Immature natural killer cell (primary cell): ENCODE results near the gene HAGH. TPM values are rescaled to one million over a fixed set of nuclear protein-coding genes. Genes with fewer than 3 reads are reported as not detected.

ENCODE experiments used
- DNase-seq, 3 donors: peaks; one replicate each; pipeline ENCODE4 v3.0.0; 2022; ENCODE audit warnings: mixed read lengths in 1 of 3
- H3K27ac Mint-ChIP-seq, 6 donors: one replicate each; pipeline ENCODE4 v1.8.0; 2020; ENCODE audit warnings: mixed read lengths in 6 of 6, mild to moderate bottlenecking in 5 of 6, inconsistent platforms in 4 of 6, moderate library complexity in 3 of 6
- H3K27me3 Mint-ChIP-seq, 3 donors: one replicate each; pipeline ENCODE4 v1.8.0; 2020 to 2021; ENCODE audit warnings: low read depth in 3 of 3, mild to moderate bottlenecking in 3 of 3, mixed read lengths in 3 of 3, moderate library complexity in 3 of 3, inconsistent platforms in 1 of 3
- H3K36me3 Mint-ChIP-seq, 3 donors: one replicate each; pipeline ENCODE4 v1.8.0; 2020; ENCODE audit warnings: mixed read lengths in 3 of 3, inconsistent platforms in 2 of 3, mild to moderate bottlenecking in 2 of 3
- H3K4me1 Mint-ChIP-seq, 2 donors: one replicate each; pipeline ENCODE4 v1.8.0; 2020; ENCODE audit warnings: inconsistent platforms in 2 of 2, mild to moderate bottlenecking in 2 of 2, mixed read lengths in 2 of 2, moderate library complexity in 1 of 2
- H3K4me3 Mint-ChIP-seq, 5 donors: one replicate each; pipeline ENCODE4 v1.8.0; 2020; ENCODE audit warnings: mild to moderate bottlenecking in 5 of 5, mixed read lengths in 5 of 5, inconsistent platforms in 3 of 5, moderate library complexity in 3 of 5
- H3K9me3 Mint-ChIP-seq, 6 donors: one replicate each; pipeline ENCODE4 v1.8.0; 2020; ENCODE audit warnings: mild to moderate bottlenecking in 6 of 6, mixed read lengths in 6 of 6, inconsistent platforms in 4 of 6, moderate library complexity in 3 of 6
- polyA plus RNA-seq, 3 donors: library from polyadenylated mRNA; unstranded; fragments of 300-500 nt; fragmentation: Illumina TruSeq; gene quantifications; one replicate each; pipeline ENCODE4 v1.2.3, GENCODE V29; 2021

HAGH gene
- polyA plus RNA-seq, 3 donors from 2014 or later, result 53.0 to 54.7 (median 54.3) TPM

GRCh38 chr16:1775846-1776671 lies 50.6 kb downstream of the HAGH start:
- DNase-seq, result no peak
- H3K27ac Mint-ChIP-seq, result peak overlapping the region in 1 of 6 donors; percentile 13
- H3K36me3 Mint-ChIP-seq, result no peaks in the 10 kb centered on the region
- peaks cover 11 to 17% of the 10 kb centered on the region in 2 donors for H3K4me1 Mint-ChIP-seq
- H3K27me3 Mint-ChIP-seq, result peaks cover 8 to 9% (median 9%) of the 10 kb centered on the region in 3 donors
- H3K9me3 Mint-ChIP-seq, result no peaks in the 10 kb centered on the region
- H3K4me3 Mint-ChIP-seq, result no peak overlapping the region

DNA sequence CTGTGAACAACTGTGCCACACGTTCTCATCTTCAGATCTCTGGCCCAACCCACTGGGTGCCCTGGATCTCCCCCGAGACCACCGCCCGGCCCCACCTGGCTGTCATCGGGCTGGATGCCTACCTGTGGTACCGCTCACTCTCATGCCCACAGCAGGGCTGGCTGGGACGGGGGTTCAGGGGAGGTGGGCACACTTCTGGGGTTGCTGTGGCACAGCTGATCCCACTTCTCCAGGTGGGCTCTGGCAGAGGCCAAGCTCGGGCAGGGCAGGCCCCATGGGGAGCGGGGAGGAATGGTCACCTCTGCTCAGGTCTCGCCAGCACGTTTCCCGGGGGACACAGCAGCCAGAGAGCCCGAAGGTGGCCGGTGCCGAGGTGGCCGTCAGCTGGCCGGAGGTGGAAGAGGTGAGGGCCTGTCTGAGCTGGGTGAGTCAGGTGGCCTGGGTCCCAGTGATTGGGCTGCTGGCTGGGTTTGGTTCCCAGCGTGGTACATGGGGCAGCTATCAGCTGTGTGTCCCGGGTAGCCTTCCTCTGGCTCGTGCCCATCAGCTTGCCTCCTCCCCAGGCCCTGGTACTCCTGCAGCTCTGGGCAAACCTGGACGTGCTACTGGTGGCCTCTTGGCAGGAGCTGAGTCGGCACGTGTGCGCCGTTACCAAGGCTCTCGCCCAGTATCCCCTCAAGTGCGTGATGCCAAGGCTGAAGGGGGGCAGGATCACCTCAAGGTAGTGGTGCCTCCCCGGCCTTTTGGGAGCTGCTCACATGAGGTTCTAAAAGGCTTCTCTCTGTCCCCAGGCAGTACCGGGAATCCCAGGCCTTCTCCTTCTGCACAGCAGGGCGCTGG lies 51.4 kb downstream of the HAGH start:
- Mint-ChIP-seq H3K27me3 (peaks cover 8 to 12% (median 9%) of the 10 kb centered on the region in 3 donors), H3K4me3 (peak overlapping the region in 3 of 5 donors; percentile 27 to 55 (median 36)), H3K36me3 (no peaks in the 10 kb centered on the region), H3K4me1 (peaks cover 13 to 18% of the 10 kb centered on the region in 2 donors), H3K9me3 (no peaks in the 10 kb centered on the region), H3K27ac (no peak overlapping the region)
- no peak for DNase-seq

DNA sequence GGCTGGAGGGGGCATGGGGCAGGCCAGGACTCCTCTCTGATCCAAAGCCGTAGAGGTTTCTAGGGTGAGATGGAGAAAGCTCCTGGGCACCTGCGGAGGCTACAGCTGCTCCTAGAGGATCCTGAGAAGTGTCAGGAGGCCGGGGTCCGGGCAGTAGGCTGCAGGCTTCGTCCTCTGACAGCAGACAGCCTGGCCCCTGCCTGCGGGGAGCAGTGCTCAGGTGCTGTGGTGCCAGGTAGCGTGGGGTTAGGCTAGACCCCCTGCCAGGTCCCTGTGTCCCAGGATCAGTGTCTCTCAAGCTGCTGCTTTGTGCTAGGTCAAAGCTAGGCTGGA lies 52.2 kb downstream of the HAGH start:
- Mint-ChIP-seq H3K4me1 (peaks cover 14 to 21% of the 10 kb centered on the region in 2 donors), H3K27ac (no peak overlapping the region)

GRCh38 chr16:1773703-1774447 lies 52.8 kb downstream of the HAGH start:
- Mint-ChIP-seq H3K36me3 (no peaks in the 10 kb centered on the region), H3K4me1 (peaks cover 14 to 21% of the 10 kb centered on the region in 2 donors), H3K27ac (peak overlapping the region in 5 of 6 donors; percentile 17 to 70 (median 55)), H3K27me3 (peaks cover 6 to 10% (median 9%) of the 10 kb centered on the region in 3 donors), H3K9me3 (no peaks in the 10 kb centered on the region), H3K4me3 (peak overlapping the region; percentile 72 to 95 (median 93))
- no peak for DNase-seq

More for the DNA sequence above, 52.2 kb downstream of the HAGH start:
- Mint-ChIP-seq H3K9me3 (no peaks in the 10 kb centered on the region), H3K27me3 (peaks cover 9 to 12% (median 11%) of the 10 kb centered on the region in 3 donors), H3K36me3 (no peaks in the 10 kb centered on the region), H3K4me3 (peak overlapping the region in 3 of 5 donors; percentile 27 to 93 (median 40))
- DNase-seq, result no peak

DNA sequence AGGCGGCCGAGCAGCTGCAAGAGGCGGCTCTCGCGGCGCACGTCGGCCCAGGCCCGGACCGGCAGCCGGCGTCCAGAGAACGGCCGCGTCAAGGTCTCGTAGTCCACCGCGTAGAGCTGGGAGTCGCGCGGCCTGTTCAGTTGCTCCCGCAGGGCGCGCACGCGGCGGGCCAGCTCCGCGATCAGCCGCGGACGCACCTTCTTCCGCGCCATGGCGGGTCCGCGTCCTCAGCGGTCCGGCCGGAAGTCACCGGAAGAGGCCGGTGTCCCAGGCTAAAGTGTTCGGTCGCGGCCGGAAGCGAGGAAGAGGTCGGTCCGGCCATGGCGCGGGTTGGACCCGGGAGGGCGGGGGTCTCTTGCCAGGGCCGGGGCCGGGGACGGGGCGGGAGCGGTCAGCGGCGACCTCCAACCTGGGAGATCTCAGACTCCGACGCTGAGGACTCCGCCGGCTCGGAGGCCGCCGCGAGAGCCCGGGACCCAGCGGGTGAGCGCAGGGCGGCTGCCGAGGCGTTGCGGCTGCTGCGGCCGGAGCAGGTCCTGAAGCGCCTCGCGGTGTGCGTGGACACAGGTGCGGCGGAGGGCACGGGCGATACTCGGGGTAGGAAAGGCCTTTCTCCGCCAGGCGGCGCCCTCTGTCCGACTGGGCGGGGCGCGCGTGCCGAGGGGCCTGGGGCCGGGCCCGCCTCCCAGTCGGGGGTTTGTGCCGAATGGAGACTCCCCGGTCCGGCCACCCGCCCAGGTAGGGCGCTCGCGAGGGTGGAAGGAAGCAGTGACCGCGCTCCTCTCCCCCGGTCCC lies 53.5 kb downstream of the HAGH start, which contains the start of gene MRPS34:
Gene MRPS34 (minus strand): TSS at position 227 of the 795 bp plus-strand sequence. CDS start 15 bp downstream, at position 212.
- Mint-ChIP-seq H3K36me3 (no peaks in the 10 kb centered on the region), H3K4me1 (peaks cover 14 to 21% of the 10 kb centered on the region in 2 donors), H3K27me3 (peaks cover 4 to 10% (median 9%) of the 10 kb centered on the region in 3 donors), H3K9me3 (no peaks in the 10 kb centered on the region), H3K4me3 (peak within 1 kb of the TSS; percentile 93 to 96 (median 95)), H3K27ac (peak within 1 kb of the TSS; percentile 85 to 94 (median 92))
- peak; percentile 78 to 82 (median 81) for DNase-seq

GRCh38 chr16:1772362-1772907 lies 54.2 kb downstream of the HAGH start, which contains the start of gene EME2:
Gene EME2, plus strand, starts transcription at chr16:1772810. Its CDS starts 418 bp downstream, at chr16:1773228.
- peaks cover 14 to 21% of the 10 kb centered on the region in 2 donors for H3K4me1 Mint-ChIP-seq
- peak within 1 kb of the TSS; percentile 85 to 94 (median 92) for H3K27ac Mint-ChIP-seq
- H3K27me3 Mint-ChIP-seq, result peaks cover 4 to 10% (median 7%) of the 10 kb centered on the region in 3 donors
- H3K4me3 Mint-ChIP-seq, result peak within 1 kb of the TSS; percentile 93 to 96 (median 95)
- no peaks in the 10 kb centered on the region for H3K9me3 Mint-ChIP-seq
- no peaks in the 10 kb centered on the region for H3K36me3 Mint-ChIP-seq
- peak in 2 of 3 donors; percentile 27 to 34 for DNase-seq

DNA sequence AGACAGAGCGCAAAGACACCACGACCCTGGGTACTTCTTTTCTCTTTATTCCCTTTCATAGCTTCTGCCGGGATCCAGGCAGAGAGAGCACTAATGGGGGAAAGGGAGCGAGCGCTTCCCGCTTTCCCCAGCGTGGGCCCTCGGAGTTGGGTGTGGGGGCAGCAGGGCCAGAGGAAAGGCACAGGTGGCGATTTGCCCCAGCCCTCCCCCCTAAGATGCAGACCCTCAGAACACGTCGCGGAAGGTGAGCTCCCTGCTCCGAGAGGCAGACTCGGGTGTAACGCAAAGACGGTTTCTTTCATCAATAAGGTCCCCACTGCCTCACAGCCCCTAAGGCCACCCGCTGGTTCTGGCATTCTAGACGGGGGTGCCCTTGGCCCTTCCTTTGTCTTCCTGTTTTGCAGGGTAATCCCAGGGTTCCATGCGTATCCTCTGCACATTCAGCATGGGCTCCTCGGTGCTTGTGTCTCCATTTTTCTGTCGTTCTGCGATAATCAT lies 54.7 kb downstream of the HAGH start:
- Mint-ChIP-seq H3K4me1 (peaks cover 14 to 21% of the 10 kb centered on the region in 2 donors), H3K27ac (peak overlapping the region; percentile 85 to 94 (median 92)), H3K9me3 (no peaks in the 10 kb centered on the region), H3K36me3 (no peaks in the 10 kb centered on the region), H3K27me3 (peaks cover 4 to 10% (median 7%) of the 10 kb centered on the region in 3 donors), H3K4me3 (peak overlapping the region; percentile 93 to 96 (median 95))
- DNase-seq, result no peak

- DNase-seq, result peak; percentile 74 to 76 (median 75)
- peaks cover 4 to 10% (median 7%) of the 10 kb centered on the region in 3 donors for H3K27me3 Mint-ChIP-seq
- H3K9me3 Mint-ChIP-seq, result no peaks in the 10 kb centered on the region
- peak within 1 kb of the TSS; percentile 85 to 94 (median 92) for H3K27ac Mint-ChIP-seq
- H3K36me3 Mint-ChIP-seq, result no peaks in the 10 kb centered on the region
- peak within 1 kb of the TSS; percentile 93 to 96 (median 95) for H3K4me3 Mint-ChIP-seq
- H3K4me1 Mint-ChIP-seq, result peaks cover 14 to 21% of the 10 kb centered on the region in 2 donors
These were observed 55.3 kb downstream of the HAGH start, which contains the start of gene NME3 for GRCh38 chr16:1771188-1771863. Gene NME3, minus strand, starts transcription at chr16:1771543. Its CDS starts 9 bp downstream, at chr16:1771534.

GRCh38 chr16:1770328-1771187 lies 56.1 kb downstream of the HAGH start:
- Mint-ChIP-seq H3K4me1 (peaks cover 14 to 21% of the 10 kb centered on the region in 2 donors), H3K9me3 (no peaks in the 10 kb centered on the region), H3K36me3 (no peaks in the 10 kb centered on the region)

DNA sequence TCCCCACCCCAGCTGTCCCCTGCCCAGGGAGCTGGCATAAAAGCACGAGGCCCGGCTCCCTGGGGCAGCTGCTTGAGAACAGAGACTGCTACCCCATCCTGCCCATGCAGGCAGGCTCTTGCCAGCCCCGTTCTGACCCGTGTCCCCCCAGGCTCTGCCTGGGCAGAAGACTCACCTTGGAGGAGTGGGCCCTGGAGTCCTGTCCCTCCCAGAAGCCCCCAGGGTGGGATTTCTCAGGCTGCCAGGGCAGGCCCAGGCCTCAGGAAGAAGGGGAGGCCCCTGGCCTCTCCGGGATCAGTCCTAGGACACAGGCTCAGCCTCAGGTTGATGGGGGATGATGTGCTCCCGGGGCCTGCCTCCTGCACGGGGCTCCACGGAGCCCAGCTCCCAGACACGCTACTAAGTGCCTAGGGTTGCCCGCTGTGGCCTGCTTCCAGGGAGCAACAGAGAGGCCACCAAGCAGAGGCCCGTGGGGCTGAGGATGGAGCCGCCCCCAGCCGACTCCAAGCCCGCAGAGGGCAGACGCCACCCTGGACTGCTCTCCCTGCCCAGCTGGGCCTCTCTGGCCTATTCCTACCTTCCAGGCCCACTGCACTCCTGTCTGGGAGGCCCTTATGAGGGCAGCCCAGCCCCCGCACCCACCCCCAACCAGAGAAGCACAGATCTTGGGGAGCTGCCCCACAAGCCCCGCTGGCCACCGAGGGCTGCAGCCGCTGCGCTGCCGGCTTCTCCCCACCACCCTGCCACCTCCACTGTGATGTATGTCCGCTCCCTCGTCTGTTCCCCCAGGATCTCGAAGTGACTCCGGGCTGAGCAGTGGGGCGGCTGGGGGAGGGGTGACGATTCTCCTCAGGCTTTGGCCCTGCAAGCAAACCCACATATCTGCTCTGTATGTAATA lies 57.0 kb downstream of the HAGH start:
- H3K36me3 Mint-ChIP-seq, result no peaks in the 10 kb centered on the region

More at GRCh38 chr16:1770328-1771187, 56.1 kb downstream of the HAGH start:
- Mint-ChIP-seq H3K27ac (peak overlapping the region in 5 of 6 donors; percentile 44 to 75 (median 58)), H3K27me3 (peaks cover 4 to 10% (median 7%) of the 10 kb centered on the region in 3 donors), H3K4me3 (peak overlapping the region; percentile 61 to 96 (median 93))
- DNase-seq, result peak; percentile 33 to 49 (median 44)

More for the DNA sequence above, 57.0 kb downstream of the HAGH start:
- H3K27me3 Mint-ChIP-seq, result peaks cover 4 to 10% (median 7%) of the 10 kb centered on the region in 3 donors
- peak overlapping the region; percentile 51 to 93 (median 61) for H3K4me3 Mint-ChIP-seq
- peak overlapping the region in 2 of 6 donors; percentile 35 to 44 for H3K27ac Mint-ChIP-seq
- no peak for DNase-seq
- peaks cover 14 to 21% of the 10 kb centered on the region in 2 donors for H3K4me1 Mint-ChIP-seq
- H3K9me3 Mint-ChIP-seq, result no peaks in the 10 kb centered on the region
